OCI-LY7 (cell line): Measurements from ENCODE around the gene ALKBH4.

Source experiments
- CTCF ChIP-seq: fragments of 200-600 bp; sonication (generic); conservative IDR thresholded peaks from 2 replicates; pipeline ENCODE4 v1.5.1; 2014; ENCODE audit warnings: mild to moderate bottlenecking, antibody characterized with exemption, low read length, moderate library complexity, mixed read lengths
- EZH2phosphoT487 ChIP-seq: fragments of 200-600 bp; sonication (generic); IDR thresholded peaks from 2 replicates; pipeline ENCODE4 v1.6.1; 2018; ENCODE audit warnings: low read depth, borderline replicate concordance, mild to moderate bottlenecking, mixed run types, antibody characterized with exemption, low read length, moderate library complexity, mixed read lengths

- TF ChIP-seq CTCF, result no peak
- no peak for TF ChIP-seq EZH2phosphoT487
Measured at GRCh38 chr7:102416406-102416805, 48.3 kb downstream of the ALKBH4 start.
